Astrocyte of the cerebellum (primary cell): Measurements from ENCODE around the gene CPNE5.
"Not testable (repeated sequence)": the region's sequence is repeated elsewhere in the genome, so short reads cannot be mapped to it uniquely, and the experiment has no call there.

Source experiments
- DNase-seq: peaks from one replicate; pipeline ENCODE4 v3.0.0-alpha.2; 2011; ENCODE audit warnings: low read depth
- H3K4me3 ChIP-seq: 2 replicates; pipeline ENCODE4 v1.5.1; 2011; ENCODE audit warnings: mild to moderate bottlenecking, low read depth, low read length, moderate library complexity
- in situ Hi-C: cut with HindIII; loops from 2 replicates; pipeline ENCODE4 v1.10.0; 2017; ENCODE audit warnings: low sequenced_read_pairs
- TF ChIP-seq, protein P1 (sequence below): IDR thresholded peaks from 2 replicates; pipeline ENCODE4 v1.5.1; 2012; ENCODE audit warnings: low read length, low read depth, moderate library complexity, mild to moderate bottlenecking; ENCODE audit errors: missing control alignments

CPNE5 gene

DNA sequence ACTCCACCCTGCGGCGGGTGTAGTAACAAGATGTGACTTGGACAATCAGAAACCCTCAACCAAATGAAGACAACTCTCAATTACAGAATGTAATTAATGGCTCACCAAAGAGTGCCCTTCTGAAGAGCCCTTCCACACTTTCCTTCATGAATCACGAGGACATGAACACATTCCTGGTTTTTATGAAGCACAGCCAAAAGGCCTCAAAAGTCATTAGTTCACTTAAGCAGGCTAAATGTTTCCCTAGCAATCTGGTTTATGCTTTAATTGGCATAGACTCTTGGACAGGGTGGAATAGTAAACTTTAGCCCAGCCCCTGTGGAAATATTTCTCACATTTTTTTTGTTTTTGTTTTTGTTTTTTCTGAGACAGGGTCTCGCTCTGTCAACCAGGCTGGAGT lies 20.5 kb downstream of the CPNE5 start:
- H3K4me3 ChIP-seq, result no peak overlapping the region
- in situ Hi-C loops, result no loop called here
- DNase-seq, result no peak
- TF ChIP-seq, protein P1, sequence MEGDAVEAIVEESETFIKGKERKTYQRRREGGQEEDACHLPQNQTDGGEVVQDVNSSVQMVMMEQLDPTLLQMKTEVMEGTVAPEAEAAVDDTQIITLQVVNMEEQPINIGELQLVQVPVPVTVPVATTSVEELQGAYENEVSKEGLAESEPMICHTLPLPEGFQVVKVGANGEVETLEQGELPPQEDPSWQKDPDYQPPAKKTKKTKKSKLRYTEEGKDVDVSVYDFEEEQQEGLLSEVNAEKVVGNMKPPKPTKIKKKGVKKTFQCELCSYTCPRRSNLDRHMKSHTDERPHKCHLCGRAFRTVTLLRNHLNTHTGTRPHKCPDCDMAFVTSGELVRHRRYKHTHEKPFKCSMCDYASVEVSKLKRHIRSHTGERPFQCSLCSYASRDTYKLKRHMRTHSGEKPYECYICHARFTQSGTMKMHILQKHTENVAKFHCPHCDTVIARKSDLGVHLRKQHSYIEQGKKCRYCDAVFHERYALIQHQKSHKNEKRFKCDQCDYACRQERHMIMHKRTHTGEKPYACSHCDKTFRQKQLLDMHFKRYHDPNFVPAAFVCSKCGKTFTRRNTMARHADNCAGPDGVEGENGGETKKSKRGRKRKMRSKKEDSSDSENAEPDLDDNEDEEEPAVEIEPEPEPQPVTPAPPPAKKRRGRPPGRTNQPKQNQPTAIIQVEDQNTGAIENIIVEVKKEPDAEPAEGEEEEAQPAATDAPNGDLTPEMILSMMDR, result no peak

- DNase-seq, result no peak
- TF ChIP-seq, protein P1, result no peak
Measured at GRCh38 chr6:36817847-36818246, 21.4 kb downstream of the CPNE5 start.

GRCh38 chr6:36817176-36817817 lies 21.9 kb downstream of the CPNE5 start:
- DNase-seq, result no peak
- TF ChIP-seq, protein P1, result no peak
- no peak overlapping the region for H3K4me3 ChIP-seq
- in situ Hi-C loops, result no loop called here

More at GRCh38 chr6:36817847-36818246, 21.4 kb downstream of the CPNE5 start:
- H3K4me3 ChIP-seq, result no peak overlapping the region
- in situ Hi-C loops, result no loop called here

- H3K4me3 ChIP-seq, result no peak overlapping the region
- in situ Hi-C loops, result no loop called here
- TF ChIP-seq, protein P1, result no peak
- DNase-seq, result no peak
Measured at GRCh38 chr6:36815962-36816735, 23.1 kb downstream of the CPNE5 start.

GRCh38 chr6:36814249-36814648 lies 25.0 kb downstream of the CPNE5 start:
- TF ChIP-seq, protein P1, result no peak
- no peak for DNase-seq
- H3K4me3 ChIP-seq, result no peak overlapping the region
- in situ Hi-C loops, result loop anchor here (5.0 kb wide), 2 partner anchors 57 to 93 kb away; no protein-coding TSS in a partner anchor

- TF ChIP-seq, protein P1, result no peak
- H3K4me3 ChIP-seq, result no peak overlapping the region
- in situ Hi-C loops, result loop anchor here (5.0 kb wide), 2 partner anchors 56 to 94 kb away; no protein-coding TSS in a partner anchor
- DNase-seq, result no peak
Measured at GRCh38 chr6:36813526-36813925, 25.7 kb downstream of the CPNE5 start.

DNA sequence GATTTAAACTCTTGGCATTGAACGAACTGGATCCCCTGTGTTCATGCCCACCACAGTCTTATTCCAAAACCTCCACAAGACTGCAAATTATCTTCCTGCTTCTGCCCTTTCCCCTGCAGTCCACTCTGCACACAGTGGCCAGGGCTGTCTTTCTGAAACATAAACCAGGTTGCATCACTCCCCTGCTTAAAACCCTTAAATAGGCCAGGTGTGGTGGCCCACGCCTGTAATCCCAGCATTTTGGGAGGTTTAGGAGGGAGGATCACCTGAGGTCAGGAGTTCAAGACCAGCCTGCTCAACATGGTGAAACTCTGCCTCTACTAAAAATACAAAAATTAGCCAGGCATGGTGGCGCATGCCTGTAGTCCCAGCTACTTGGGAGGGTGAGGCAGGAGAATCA lies 26.2 kb downstream of the CPNE5 start:
- not testable (repeated sequence) for DNase-seq, H3K4me3 ChIP-seq
- in situ Hi-C loops, result loop anchor here (5.0 kb wide), 2 partner anchors 56 to 94 kb away; no protein-coding TSS in a partner anchor
